ENCODE data around the gene ADCY3. TPM values are rescaled to one million over a fixed set of nuclear protein-coding genes. Genes with fewer than 3 reads are reported as not detected.

Gene ADCY3
- total and polyA plus RNA-seq, 2 of the 13 experiments (the other 11 are each of a cell fraction or from before 2014, with no cell fraction given), result 0.11 to 0.61 TPM

DNA sequence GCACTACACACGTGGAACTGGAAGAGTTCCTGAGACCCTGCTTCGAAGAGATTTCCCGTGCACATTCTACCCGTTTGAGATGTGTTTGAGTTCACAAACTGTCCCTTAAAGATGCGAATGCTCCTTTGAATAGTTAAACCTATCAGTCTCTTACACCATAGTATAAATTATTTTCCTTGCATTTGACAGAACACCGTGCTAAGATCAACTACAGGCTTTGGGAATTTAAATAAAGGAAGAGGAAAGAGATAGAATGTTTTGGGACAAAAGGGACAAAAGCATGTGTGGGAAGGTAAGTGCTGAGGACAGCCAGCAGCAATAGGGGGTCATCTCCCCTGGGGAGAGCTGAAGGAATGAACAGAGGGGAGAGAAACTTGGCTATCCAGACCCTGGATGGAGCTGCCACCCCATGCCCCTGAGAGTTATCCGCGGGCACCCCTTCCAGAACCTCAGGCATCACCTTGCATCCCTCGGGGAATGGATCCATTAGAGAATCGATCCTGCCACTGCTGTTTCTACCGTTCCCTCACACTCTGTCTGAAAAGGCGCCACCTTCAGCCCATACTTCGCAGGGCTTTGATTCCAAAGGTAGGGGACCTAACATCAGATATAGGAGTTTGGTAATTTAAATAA is 888 bp upstream of the ADCY3 start (continued):
- TF ChIP-seq, protein P1, sequence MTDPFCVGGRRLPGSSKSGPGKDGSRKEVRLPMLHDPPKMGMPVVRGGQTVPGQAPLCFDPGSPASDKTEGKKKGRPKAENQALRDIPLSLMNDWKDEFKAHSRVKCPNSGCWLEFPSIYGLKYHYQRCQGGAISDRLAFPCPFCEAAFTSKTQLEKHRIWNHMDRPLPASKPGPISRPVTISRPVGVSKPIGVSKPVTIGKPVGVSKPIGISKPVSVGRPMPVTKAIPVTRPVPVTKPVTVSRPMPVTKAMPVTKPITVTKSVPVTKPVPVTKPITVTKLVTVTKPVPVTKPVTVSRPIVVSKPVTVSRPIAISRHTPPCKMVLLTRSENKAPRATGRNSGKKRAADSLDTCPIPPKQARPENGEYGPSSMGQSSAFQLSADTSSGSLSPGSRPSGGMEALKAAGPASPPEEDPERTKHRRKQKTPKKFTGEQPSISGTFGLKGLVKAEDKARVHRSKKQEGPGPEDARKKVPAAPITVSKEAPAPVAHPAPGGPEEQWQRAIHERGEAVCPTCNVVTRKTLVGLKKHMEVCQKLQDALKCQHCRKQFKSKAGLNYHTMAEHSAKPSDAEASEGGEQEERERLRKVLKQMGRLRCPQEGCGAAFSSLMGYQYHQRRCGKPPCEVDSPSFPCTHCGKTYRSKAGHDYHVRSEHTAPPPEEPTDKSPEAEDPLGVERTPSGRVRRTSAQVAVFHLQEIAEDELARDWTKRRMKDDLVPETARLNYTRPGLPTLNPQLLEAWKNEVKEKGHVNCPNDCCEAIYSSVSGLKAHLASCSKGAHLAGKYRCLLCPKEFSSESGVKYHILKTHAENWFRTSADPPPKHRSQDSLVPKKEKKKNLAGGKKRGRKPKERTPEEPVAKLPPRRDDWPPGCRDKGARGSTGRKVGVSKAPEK (CRISPR knock-in tag; IDR thresholded peaks at IDR 0.05; ENCODE audit: borderline replicate concordance), result peak; percentile 63; the same call in 1 of the 2 replicates
- TF ChIP-seq GATA4 (IDR thresholded peaks at IDR 0.05; ENCODE audit: borderline replicate concordance, low read depth), result no peak
- TF ChIP-seq, protein P2, sequence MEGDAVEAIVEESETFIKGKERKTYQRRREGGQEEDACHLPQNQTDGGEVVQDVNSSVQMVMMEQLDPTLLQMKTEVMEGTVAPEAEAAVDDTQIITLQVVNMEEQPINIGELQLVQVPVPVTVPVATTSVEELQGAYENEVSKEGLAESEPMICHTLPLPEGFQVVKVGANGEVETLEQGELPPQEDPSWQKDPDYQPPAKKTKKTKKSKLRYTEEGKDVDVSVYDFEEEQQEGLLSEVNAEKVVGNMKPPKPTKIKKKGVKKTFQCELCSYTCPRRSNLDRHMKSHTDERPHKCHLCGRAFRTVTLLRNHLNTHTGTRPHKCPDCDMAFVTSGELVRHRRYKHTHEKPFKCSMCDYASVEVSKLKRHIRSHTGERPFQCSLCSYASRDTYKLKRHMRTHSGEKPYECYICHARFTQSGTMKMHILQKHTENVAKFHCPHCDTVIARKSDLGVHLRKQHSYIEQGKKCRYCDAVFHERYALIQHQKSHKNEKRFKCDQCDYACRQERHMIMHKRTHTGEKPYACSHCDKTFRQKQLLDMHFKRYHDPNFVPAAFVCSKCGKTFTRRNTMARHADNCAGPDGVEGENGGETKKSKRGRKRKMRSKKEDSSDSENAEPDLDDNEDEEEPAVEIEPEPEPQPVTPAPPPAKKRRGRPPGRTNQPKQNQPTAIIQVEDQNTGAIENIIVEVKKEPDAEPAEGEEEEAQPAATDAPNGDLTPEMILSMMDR (CRISPR knock-in tag; IDR thresholded peaks at IDR 0.05), result peak; percentile 61
- TF ChIP-seq SRSF9 (IDR thresholded peaks at IDR 0.05; ENCODE audit: borderline replicate concordance, insufficient read depth, low read depth, low read length, poor library complexity, severe bottlenecking), result no peak
- no peak for TF ChIP-seq CBX2 (IDR thresholded peaks at IDR 0.05; ENCODE audit: low read depth, low read length)
- TF ChIP-seq CBX2 (CRISPR knock-in tag; IDR thresholded peaks at IDR 0.05; ENCODE audit: low read depth), result no peak
- TF ChIP-seq ZNF776 (CRISPR knock-in tag; IDR thresholded peaks at IDR 0.05), result no peak
- peak; percentile 58 for TF ChIP-seq XRCC5 (optimal IDR thresholded peaks at IDR 0.05; ENCODE audit: low read length)
- TF ChIP-seq, protein P3, sequence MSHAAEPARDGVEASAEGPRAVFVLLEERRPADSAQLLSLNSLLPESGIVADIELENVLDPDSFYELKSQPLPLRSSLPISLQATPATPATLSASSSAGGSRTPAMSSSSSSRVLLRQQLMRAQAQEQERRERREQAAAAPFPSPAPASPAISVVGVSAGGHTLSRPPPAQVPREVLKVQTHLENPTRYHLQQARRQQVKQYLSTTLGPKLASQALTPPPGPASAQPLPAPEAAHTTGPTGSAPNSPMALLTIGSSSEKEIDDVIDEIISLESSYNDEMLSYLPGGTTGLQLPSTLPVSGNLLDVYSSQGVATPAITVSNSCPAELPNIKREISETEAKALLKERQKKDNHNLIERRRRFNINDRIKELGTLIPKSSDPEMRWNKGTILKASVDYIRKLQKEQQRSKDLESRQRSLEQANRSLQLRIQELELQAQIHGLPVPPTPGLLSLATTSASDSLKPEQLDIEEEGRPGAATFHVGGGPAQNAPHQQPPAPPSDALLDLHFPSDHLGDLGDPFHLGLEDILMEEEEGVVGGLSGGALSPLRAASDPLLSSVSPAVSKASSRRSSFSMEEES (CRISPR knock-in tag; IDR thresholded peaks at IDR 0.05), result no peak
- no peak for TF ChIP-seq ZNF558 (CRISPR knock-in tag; IDR thresholded peaks at IDR 0.05; ENCODE audit: borderline replicate concordance)
- TF ChIP-seq, protein P4, sequence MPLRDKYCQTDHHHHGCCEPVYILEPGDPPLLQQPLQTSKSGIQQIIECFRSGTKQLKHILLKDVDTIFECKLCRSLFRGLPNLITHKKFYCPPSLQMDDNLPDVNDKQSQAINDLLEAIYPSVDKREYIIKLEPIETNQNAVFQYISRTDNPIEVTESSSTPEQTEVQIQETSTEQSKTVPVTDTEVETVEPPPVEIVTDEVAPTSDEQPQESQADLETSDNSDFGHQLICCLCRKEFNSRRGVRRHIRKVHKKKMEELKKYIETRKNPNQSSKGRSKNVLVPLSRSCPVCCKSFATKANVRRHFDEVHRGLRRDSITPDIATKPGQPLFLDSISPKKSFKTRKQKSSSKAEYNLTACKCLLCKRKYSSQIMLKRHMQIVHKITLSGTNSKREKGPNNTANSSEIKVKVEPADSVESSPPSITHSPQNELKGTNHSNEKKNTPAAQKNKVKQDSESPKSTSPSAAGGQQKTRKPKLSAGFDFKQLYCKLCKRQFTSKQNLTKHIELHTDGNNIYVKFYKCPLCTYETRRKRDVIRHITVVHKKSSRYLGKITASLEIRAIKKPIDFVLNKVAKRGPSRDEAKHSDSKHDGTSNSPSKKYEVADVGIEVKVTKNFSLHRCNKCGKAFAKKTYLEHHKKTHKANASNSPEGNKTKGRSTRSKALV (CRISPR knock-in tag; IDR thresholded peaks at IDR 0.05), result peak; percentile 72
- TF ChIP-seq TARDBP (CRISPR knock-in tag; IDR thresholded peaks at IDR 0.05), result no peak
- TF ChIP-seq, protein P5, sequence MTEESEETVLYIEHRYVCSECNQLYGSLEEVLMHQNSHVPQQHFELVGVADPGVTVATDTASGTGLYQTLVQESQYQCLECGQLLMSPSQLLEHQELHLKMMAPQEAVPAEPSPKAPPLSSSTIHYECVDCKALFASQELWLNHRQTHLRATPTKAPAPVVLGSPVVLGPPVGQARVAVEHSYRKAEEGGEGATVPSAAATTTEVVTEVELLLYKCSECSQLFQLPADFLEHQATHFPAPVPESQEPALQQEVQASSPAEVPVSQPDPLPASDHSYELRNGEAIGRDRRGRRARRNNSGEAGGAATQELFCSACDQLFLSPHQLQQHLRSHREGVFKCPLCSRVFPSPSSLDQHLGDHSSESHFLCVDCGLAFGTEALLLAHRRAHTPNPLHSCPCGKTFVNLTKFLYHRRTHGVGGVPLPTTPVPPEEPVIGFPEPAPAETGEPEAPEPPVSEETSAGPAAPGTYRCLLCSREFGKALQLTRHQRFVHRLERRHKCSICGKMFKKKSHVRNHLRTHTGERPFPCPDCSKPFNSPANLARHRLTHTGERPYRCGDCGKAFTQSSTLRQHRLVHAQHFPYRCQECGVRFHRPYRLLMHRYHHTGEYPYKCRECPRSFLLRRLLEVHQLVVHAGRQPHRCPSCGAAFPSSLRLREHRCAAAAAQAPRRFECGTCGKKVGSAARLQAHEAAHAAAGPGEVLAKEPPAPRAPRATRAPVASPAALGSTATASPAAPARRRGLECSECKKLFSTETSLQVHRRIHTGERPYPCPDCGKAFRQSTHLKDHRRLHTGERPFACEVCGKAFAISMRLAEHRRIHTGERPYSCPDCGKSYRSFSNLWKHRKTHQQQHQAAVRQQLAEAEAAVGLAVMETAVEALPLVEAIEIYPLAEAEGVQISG (CRISPR knock-in tag; IDR thresholded peaks at IDR 0.05), result peak; percentile 13; the same call in 1 of the 2 replicates
- TF ChIP-seq SAFB2 (CRISPR knock-in tag; IDR thresholded peaks at IDR 0.05; ENCODE audit: borderline replicate concordance, low read depth), result no peak
- TF ChIP-seq KDM6A (CRISPR knock-in tag; IDR thresholded peaks at IDR 0.05; ENCODE audit: low read depth), result no peak
- TF ChIP-seq ZFP90 (CRISPR knock-in tag; IDR thresholded peaks at IDR 0.05; ENCODE audit: borderline replicate concordance), result no peak
- no peak for TF ChIP-seq TP53 (CRISPR knock-in tag; conservative IDR thresholded peaks at IDR 0.05)

Data from HepG2 (cell line).